Measurements from ENCODE around the gene LSM4.

GRCh38 chr19:18284712-18285360 is 38.0 kb downstream of the LSM4 start:
- TF ChIP-seq CTCF (conservative IDR thresholded peaks at IDR 0.05; ENCODE audit: low read length) (no peak), EZH2phosphoT487 (IDR thresholded peaks at IDR 0.05; ENCODE audit: borderline replicate concordance) (no peak)

Data from Loucy (cell line).